GM12872 (cell line): ENCODE data around the gene SLC22A7.

Experiments
- TF ChIP-seq, protein P1 (sequence below): IDR thresholded peaks from 3 replicates; pipeline ENCODE4 v1.5.1; 2011; ENCODE audit warnings: low read depth, mild to moderate bottlenecking, low read length, moderate library complexity; ENCODE audit not compliant: insufficient read depth

Gene SLC22A7

GRCh38 chr6:43294536-43294935 lies 3.5 kb upstream of the SLC22A7 start:
- TF ChIP-seq, protein P1, sequence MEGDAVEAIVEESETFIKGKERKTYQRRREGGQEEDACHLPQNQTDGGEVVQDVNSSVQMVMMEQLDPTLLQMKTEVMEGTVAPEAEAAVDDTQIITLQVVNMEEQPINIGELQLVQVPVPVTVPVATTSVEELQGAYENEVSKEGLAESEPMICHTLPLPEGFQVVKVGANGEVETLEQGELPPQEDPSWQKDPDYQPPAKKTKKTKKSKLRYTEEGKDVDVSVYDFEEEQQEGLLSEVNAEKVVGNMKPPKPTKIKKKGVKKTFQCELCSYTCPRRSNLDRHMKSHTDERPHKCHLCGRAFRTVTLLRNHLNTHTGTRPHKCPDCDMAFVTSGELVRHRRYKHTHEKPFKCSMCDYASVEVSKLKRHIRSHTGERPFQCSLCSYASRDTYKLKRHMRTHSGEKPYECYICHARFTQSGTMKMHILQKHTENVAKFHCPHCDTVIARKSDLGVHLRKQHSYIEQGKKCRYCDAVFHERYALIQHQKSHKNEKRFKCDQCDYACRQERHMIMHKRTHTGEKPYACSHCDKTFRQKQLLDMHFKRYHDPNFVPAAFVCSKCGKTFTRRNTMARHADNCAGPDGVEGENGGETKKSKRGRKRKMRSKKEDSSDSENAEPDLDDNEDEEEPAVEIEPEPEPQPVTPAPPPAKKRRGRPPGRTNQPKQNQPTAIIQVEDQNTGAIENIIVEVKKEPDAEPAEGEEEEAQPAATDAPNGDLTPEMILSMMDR = no peak

- TF ChIP-seq, protein P1 = no peak
Measured at GRCh38 chr6:43295456-43295855, 2.6 kb upstream of the SLC22A7 start.

GRCh38 chr6:43296780-43297497 lies 1.1 kb upstream of the SLC22A7 start:
- TF ChIP-seq, protein P1 = no peak

DNA sequence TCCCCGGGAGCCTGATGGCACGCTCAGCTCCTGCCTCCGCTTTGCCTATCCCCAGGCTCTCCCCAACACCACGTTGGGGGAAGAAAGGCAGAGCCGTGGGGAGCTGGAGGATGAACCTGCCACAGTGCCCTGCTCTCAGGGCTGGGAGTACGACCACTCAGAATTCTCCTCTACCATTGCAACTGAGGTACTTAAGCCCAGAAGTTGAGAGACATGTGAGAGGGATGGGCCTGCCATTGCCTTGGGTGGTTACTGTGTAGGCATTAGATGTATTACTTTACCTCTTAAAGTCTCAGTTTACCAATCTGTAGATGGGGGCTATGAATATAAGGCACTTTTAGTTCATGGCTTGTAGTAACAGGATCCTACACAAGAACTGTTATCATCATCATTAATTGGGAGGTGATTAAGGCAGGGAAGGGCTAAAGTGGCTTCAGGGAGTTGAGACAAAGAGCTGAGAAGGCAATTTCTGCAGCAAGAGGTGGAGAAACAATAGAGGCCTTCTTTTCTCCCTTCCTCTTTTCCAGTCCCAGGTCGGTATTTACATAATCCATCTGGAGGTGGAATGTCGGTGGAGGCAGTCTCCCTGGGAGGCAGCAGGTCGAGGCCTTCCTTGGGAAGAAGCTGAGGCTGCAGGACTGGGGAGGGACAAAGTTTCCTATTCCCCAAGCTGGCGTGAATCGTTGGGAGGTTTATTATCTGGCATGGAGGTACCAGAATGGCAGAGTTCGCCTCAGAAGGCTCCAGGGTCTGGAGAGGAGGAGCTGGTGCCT lies 691 bp downstream of the SLC22A7 start:
- TF ChIP-seq, protein P1 = no peak

DNA sequence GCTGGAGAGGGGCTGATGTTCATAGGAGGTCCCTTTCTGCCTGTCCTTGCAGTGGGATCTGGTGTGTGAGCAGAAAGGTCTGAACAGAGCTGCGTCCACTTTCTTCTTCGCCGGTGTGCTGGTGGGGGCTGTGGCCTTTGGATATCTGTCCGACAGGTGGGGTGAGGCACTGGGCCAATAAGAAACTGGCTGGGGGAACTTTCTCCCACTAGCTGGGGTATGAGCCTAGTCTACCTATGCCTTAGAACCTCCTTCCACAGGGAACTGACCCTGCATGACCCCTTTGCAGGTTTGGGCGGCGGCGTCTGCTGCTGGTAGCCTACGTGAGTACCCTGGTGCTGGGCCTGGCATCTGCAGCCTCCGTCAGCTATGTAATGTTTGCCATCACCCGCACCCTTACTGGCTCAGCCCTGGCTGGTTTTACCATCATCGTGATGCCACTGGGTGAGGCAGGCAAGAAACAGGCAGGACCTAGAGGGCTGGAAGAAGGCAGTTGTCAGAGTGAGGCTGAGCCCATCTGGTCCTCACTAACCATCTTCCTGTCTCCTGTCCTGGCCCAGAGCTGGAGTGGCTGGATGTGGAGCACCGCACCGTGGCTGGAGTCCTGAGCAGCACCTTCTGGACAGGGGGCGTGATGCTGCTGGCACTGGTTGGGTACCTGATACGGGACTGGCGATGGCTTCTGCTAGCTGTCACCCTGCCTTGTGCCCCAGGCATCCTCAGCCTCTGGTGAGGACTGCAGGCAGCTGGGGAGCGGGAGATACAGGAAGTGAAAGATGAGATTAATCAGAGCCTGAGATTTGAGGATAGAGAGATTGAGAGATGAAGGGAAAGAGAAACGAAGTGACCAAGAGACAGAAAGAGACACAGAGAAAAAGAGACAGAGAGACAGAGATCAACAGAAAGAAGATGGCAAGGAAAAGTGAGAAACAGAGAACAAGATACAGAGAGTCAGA lies 1.6 kb downstream of the SLC22A7 start:
- TF ChIP-seq, protein P1 = no peak

DNA sequence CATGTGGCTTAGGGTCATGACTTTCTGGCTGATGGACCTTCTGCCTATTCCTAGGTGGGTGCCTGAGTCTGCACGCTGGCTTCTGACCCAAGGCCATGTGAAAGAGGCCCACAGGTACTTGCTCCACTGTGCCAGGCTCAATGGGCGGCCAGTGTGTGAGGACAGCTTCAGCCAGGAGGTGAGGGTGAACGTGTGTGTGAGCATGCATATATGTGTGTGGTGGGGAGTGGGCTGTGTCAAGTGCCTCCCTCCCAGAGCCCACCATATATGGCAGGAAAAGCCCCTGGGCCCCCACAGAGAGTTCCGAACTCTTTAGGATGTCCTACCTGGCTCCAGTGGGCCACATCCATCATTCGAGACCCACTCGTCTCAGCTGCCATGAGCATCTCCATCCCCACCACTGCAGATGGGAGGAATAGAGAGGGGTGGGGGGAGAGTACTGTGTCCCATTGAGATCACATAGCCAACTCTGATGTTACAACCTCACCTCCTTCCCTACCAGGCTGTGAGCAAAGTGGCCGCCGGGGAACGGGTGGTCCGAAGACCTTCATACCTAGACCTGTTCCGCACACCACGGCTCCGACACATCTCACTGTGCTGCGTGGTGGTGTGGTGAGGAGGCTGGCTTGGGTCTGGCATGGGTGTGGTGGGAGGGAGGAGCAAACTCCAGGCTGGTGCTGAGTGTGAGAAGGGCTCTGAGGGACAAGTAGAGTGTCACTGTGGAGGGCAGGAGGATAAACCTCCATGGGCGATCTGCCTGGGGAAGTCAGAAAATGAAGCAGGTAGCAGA lies 3.2 kb downstream of the SLC22A7 start:
- TF ChIP-seq, protein P1 = no peak
